ENCODE measurements around the gene CDC42EP2. TPM values are rescaled to one million over a fixed set of nuclear protein-coding genes. Genes with fewer than 3 reads are reported as not detected.

The CDC42EP2 gene
- total and polyA plus RNA-seq, 10 of the 15 experiments (the other 5 are each of a cell fraction or from before 2014, with no cell fraction given) = 0.03 to 1.2 (median 0.09) TPM; not detected in 3

DNA sequence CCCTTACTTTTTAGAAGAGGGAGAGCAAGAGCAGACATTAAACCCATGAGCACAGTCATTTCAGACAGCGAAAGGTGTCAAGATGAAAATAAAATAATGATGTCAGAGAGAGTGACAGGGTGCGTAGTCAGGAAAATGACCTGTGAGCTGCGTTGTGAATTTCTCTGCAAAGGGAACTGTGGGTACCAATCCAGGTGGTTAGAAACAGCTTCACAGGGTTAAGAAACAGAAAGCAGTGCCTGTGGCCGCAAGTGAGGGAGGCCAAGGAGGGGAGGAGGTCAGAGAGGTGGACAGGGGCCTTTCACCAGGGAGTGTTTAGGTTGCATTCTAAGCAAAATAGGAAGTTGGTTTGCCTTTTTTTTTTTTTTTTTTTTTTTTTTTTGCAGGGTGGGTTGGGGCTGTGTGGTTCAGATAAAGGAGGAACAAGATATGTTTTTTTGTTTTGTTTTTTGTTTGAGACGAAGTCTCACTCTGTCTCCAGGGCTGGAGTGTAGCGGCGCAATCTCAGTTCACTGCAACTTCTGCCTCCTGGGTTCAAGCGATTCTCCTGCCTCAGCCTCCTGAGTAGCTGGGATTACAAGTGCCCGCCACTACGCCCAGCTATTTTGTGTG is 47.8 kb downstream of the CDC42EP2 start (continued):
- TF ChIP-seq, protein P1, sequence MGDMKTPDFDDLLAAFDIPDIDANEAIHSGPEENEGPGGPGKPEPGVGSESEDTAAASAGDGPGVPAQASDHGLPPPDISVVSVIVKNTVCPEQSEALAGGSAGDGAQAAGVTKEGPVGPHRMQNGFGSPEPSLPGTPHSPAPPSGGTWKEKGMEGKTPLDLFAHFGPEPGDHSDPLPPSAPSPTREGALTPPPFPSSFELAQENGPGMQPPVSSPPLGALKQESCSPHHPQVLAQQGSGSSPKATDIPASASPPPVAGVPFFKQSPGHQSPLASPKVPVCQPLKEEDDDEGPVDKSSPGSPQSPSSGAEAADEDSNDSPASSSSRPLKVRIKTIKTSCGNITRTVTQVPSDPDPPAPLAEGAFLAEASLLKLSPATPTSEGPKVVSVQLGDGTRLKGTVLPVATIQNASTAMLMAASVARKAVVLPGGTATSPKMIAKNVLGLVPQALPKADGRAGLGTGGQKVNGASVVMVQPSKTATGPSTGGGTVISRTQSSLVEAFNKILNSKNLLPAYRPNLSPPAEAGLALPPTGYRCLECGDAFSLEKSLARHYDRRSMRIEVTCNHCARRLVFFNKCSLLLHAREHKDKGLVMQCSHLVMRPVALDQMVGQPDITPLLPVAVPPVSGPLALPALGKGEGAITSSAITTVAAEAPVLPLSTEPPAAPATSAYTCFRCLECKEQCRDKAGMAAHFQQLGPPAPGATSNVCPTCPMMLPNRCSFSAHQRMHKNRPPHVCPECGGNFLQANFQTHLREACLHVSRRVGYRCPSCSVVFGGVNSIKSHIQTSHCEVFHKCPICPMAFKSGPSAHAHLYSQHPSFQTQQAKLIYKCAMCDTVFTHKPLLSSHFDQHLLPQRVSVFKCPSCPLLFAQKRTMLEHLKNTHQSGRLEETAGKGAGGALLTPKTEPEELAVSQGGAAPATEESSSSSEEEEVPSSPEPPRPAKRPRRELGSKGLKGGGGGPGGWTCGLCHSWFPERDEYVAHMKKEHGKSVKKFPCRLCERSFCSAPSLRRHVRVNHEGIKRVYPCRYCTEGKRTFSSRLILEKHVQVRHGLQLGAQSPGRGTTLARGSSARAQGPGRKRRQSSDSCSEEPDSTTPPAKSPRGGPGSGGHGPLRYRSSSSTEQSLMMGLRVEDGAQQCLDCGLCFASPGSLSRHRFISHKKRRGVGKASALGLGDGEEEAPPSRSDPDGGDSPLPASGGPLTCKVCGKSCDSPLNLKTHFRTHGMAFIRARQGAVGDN (IDR thresholded peaks at IDR 0.05) = no peak; the same call in 1 of the 2 replicates
- no peak for TF ChIP-seq HSF1 (IDR thresholded peaks at IDR 0.05; ENCODE audit: low read depth, low read length)
- TF ChIP-seq, protein P2, sequence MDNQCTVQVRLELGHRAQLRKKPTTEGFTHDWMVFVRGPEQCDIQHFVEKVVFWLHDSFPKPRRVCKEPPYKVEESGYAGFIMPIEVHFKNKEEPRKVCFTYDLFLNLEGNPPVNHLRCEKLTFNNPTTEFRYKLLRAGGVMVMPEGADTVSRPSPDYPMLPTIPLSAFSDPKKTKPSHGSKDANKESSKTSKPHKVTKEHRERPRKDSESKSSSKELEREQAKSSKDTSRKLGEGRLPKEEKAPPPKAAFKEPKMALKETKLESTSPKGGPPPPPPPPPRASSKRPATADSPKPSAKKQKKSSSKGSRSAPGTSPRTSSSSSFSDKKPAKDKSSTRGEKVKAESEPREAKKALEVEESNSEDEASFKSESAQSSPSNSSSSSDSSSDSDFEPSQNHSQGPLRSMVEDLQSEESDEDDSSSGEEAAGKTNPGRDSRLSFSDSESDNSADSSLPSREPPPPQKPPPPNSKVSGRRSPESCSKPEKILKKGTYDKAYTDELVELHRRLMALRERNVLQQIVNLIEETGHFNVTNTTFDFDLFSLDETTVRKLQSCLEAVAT (IDR thresholded peaks at IDR 0.05) = peak; percentile 72
- no peak for TF ChIP-seq E4F1 (IDR thresholded peaks at IDR 0.05; ENCODE audit: borderline replicate concordance, partially characterized antibody)
- TF ChIP-seq TBL1XR1 (IDR thresholded peaks at IDR 0.05; ENCODE audit: low read depth, low read length) = no peak
- no peak for TF ChIP-seq STAT3 (IDR thresholded peaks at IDR 0.05; ENCODE audit: low read depth, low read length)
- no peak for TF ChIP-seq GABPA (IDR thresholded peaks at IDR 0.05; ENCODE audit: low read depth)
- no peak for TF ChIP-seq SREBF2 (IDR thresholded peaks at IDR 0.05; ENCODE audit: low read length)
- no peak for TF ChIP-seq TCF12 (IDR thresholded peaks at IDR 0.05; ENCODE audit: low read depth, low read length)
- no peak for TF ChIP-seq KLF5 (IDR thresholded peaks at IDR 0.05; ENCODE audit: partially characterized antibody)
- no peak for TF ChIP-seq HDAC2 (IDR thresholded peaks at IDR 0.05)
- TF ChIP-seq SMC3 (IDR thresholded peaks at IDR 0.05; ENCODE audit: borderline replicate concordance, low read length) = no peak
- TF ChIP-seq IKZF1 (conservative IDR thresholded peaks at IDR 0.05) = peak; percentile 72
- TF ChIP-seq JUNB (IDR thresholded peaks at IDR 0.05) = peak; percentile 88
- no peak for TF ChIP-seq RAD21 (IDR thresholded peaks at IDR 0.05; ENCODE audit: insufficient read depth, low read depth, low read length)
- no peak for TF ChIP-seq ZBED1 (IDR thresholded peaks at IDR 0.05; ENCODE audit: borderline replicate concordance)
- TF ChIP-seq NFXL1 (IDR thresholded peaks at IDR 0.05; ENCODE audit: borderline replicate concordance) = no peak
- peak; percentile 13 for TF ChIP-seq SP1 (IDR thresholded peaks at IDR 0.05; ENCODE audit: low read depth, low read length)
- TF ChIP-seq, protein P3, sequence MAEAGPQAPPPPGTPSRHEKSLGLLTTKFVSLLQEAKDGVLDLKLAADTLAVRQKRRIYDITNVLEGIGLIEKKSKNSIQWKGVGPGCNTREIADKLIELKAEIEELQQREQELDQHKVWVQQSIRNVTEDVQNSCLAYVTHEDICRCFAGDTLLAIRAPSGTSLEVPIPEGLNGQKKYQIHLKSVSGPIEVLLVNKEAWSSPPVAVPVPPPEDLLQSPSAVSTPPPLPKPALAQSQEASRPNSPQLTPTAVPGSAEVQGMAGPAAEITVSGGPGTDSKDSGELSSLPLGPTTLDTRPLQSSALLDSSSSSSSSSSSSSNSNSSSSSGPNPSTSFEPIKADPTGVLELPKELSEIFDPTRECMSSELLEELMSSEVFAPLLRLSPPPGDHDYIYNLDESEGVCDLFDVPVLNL (IDR thresholded peaks at IDR 0.05; ENCODE audit: low read depth, low read length) = no peak
- peak; percentile 48 to 76; a peak in 2 of 4 replicates for TF ChIP-seq EP300 (IDR thresholded peaks at IDR 0.05; ENCODE audit: borderline replicate concordance in 1 of 2, control insufficient read depth in 1 of 2, low read depth in 2 of 2, low read length in 2 of 2)
- TF ChIP-seq FOXM1 (IDR thresholded peaks at IDR 0.05; ENCODE audit: low read depth, low read length) = no peak; the same call in 1 of the 2 replicates

Measured in GM12878 (cell line).